Activated CD4-positive, alpha-beta T cell treated with anti-CD3 and anti-CD28 coated beads for 24 hours (primary cell): ENCODE results near the gene DGKB.
"Not testable (repeated sequence)": the region's sequence is repeated elsewhere in the genome, so short reads cannot be mapped to it uniquely, and the experiment has no call there.

Experiments
- DNase-seq, 2 donors: peaks; one replicate each; pipeline ENCODE4 v3.0.0-alpha.2; 2020; ENCODE audit warnings: low read depth in 2 of 2

The DGKB gene

DNA sequence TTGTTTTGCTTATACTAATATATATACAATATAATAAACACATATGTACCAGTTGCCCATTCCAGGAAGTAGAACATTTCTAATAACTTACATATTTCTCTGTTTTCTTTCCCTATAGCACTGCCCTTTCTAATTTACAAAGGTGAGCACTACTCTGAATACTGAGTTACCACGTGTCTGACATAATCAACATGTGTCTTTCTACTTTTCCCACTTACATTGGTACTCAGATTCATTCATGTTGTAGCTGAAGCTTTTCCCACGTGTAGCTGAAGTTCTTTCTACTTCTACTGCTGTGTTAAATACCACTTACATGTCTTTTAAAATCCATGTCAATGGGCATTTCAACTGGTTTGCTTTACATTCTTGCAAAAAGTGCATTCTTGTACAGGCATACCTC lies 317.3 kb downstream of the DGKB start:
- DNase-seq: no peak

- no peak for DNase-seq
These were observed 319.0 kb downstream of the DGKB start for GRCh38 chr7:14583518-14583917.

- no peak for DNase-seq
These were observed 320.5 kb downstream of the DGKB start for GRCh38 chr7:14582010-14582409.

- no peak for DNase-seq
These were observed 322.6 kb downstream of the DGKB start for GRCh38 chr7:14579971-14580370.

DNA sequence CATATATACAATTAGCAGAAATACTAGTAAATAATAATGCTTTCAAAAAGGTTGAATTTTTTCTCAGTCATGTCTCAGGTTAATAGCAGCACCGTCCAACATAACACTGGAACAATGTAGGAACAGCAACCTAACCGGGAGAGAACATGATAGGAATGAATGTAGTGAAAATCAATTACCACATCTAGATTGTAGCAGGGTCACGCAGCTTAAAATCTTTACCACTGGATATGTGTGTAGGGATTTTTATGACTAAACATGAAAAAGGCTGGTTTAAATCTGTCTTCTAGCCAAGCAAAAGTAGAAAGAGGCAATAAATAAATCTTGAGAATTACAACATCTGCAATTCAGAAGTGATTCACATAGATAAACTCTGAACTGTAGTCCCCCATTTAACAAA lies 326.0 kb downstream of the DGKB start:
- DNase-seq: no peak

DNA sequence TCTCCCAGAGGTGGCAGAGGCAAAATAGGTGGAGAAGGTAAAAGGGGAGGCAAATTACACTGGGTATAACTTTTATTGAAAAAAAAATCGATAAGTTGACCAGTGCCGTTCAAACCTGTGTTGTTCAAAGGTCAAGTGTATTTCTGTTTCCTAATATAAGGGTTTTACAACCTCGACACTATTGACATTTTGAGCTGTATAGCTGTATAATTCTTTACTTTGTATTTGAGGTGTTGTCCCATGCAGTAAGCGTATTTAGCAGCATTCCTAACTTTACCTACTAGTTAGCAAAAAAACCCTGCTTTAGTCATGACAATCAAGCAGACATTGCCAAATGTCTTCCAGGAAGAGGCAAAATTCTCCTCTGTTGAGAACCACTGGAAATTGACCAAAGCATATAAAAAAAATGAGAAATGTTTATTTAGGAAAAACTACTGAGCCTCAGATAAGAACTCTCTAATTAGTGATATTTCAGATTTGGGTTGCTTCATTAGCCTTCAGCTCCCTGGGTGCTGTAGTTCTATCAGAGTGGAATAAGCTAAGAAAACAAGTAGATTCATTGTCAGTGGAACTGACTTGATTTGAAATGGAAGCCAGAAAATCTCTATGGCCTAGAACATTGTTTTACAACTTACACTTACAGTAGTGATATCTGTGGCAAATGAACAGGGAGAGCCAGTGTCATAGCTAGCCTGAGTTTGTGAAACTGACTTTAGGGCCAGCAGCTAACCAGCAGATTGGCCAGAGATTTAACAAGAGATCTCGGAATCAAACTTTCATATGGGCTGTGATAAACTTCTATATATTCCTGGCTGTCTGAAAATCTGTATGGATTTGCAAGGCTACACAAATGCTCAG lies 331.6 kb downstream of the DGKB start:
- no peak for DNase-seq

- no peak for DNase-seq
These were observed 350.5 kb downstream of the DGKB start for GRCh38 chr7:14552060-14552459.

DNA sequence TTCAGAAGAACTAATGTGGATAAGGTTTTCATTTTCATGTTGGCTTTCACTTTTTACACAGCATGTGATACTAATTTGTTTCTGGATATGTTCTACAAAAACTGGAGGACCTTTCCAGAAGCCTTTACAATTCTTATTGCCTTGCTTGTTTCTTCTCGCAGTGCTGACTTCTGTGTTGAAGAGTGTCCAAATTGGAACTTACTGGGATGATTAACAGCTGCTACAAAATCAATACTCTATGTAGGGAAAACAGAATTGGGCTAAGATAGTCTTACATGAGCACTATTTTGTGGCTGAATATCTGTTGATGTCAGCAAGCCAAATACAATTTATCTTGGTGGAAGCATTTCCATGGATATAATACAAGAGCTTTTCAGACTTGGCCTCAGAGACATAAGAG lies 351.2 kb downstream of the DGKB start:
- DNase-seq: no peak

GRCh38 chr7:14542624-14543023 lies 359.9 kb downstream of the DGKB start:
- DNase-seq: no peak

- DNase-seq: no peak
These were observed 381.4 kb downstream of the DGKB start for GRCh38 chr7:14521183-14521582.

- DNase-seq: no peak
These were observed 392.3 kb downstream of the DGKB start for GRCh38 chr7:14510268-14510667.

GRCh38 chr7:14507617-14508016 lies 394.9 kb downstream of the DGKB start:
- DNase-seq: no peak

DNA sequence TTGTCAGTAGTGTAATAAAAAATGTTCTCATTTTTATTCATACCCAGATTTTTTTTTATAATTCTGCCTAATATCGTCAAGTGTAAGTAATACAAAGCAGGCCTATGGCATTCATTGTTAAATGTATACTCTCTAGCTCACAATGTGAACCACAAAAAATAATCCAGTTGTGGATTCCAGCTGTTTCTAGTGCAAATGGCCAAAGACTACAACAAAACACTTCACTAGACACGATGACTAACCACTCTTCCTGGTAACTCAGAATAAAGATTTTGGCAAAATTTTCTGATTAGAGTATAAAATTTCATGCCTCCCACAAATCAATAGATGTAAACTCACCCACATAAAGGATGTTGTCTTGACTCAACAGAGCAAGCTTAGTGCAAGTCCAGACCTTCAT lies 396.6 kb downstream of the DGKB start:
- no peak for DNase-seq

DNA sequence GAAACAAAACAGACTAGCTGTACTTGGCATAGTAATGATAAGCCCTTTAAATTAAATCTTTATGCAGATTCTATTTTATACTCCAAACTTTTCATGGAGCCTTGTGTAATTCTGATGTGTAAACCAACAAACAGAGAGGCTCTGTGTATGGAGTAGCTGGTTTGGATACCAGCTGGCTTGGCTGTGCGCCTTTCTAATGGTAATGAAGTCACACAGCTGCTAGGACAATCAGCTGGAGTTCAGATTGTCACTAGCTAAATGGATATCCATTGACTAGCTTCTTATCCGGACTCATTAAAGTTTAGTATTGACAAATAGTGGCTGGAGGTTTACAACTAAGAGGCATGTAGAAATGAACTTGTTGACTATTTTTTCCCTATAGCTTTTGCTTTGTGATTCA lies 398.4 kb downstream of the DGKB start:
- no peak for DNase-seq

DNA sequence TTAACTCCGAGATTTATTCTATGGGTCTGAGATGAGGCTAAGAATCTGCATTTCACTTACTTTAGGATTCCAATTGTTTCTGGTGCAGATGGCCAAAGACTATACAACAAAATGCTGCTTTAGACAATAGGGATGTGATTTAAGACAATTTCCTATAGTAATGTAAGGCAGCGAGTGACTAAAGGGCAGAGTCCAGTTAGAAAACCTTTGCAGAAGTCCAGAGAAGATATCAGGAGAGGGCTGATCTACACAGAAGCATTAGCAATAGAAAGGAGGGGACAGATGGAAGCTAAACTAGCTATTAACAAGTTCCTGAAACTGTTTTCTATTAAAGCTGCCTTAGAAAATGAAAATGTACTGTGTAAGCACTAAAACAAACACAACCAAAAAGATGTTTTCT lies 398.9 kb downstream of the DGKB start:
- DNase-seq: no peak

DNA sequence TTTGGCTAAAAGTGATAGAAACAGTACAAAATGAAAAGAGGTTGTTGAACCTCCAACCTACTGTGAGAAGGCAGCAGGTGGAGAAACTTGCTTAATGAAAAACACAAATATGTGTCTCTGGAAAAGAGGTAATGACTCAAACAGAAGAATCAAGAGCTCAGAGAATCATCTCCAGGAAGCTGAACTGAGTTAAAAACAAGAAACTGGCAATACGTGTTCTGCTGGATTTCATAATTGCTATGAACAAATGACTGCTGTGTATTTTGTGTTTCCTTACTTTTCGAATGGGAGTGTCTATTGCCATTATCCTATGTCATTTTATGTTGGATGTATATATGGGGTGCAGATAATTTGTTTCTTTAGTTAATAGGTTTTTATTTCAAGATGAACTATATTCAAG lies 401.1 kb downstream of the DGKB start:
- DNase-seq: no peak

GRCh38 chr7:14497390-14497789 lies 405.2 kb downstream of the DGKB start:
- no peak for DNase-seq

DNA sequence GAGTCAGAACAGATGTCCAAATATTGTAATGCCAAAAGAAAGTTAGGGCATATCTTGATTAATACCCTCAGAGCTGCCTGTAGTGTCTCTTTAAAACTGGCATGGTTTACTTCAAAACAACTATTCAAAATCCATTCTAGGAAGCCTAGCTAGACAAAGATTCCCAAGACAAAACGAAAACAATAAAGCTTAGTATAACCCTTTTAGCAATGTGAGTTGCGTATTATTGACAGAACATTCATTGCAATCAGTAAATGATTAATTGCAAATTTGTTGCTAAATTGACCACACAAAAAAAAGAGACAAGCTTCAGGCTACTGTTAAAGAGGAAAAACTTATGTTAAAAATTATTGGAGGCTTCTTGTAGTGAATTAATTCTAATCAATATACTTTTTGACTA lies 406.9 kb downstream of the DGKB start:
- DNase-seq: no peak

- no peak for DNase-seq
These were observed 414.7 kb downstream of the DGKB start for GRCh38 chr7:14487701-14488395.

- DNase-seq: no peak
These were observed 418.9 kb downstream of the DGKB start for GRCh38 chr7:14483663-14484062.

DNA sequence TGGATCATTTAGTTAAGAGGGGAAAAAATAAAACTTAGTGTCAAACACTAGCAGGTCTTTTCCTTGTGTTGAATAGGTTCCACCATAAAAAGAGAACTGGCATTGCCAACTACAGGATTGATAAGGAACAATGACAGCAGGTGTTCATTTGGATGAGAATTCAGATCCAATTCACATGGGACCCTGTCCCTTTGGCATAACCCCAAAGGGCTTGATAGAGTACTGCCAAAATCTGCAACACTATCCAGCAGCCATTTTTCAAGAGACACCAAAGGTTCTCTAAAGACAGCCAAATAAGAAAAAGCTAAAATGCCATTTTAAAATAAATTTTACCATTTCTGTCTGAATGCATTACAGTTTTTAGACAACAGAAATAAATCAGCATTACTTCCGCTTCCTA lies 422.3 kb downstream of the DGKB start:
- DNase-seq: no peak

GRCh38 chr7:14478834-14479510 lies 423.6 kb downstream of the DGKB start:
- DNase-seq: no peak

GRCh38 chr7:14461716-14462115 lies 440.8 kb downstream of the DGKB start:
- not testable (repeated sequence) for DNase-seq
